Measurements from ENCODE around the gene PGAP2. TPM values are rescaled to one million over a fixed set of nuclear protein-coding genes. Genes with fewer than 3 reads are reported as not detected.
"Not testable (repeated sequence)": the region's sequence is repeated elsewhere in the genome, so short reads cannot be mapped to it uniquely, and the experiment has no call there.

Gene PGAP2
- polyA plus RNA-seq, 1 experiment, result 20.8 TPM

GRCh38 chr11:3810951-3811350 lies 2.6 kb downstream of the PGAP2 start:
- ChIA-PET CTCF (interaction anchor here (0.6 kb wide), 1 partner anchor 20 kb away, joined by 3 read pairs; no protein-coding TSS in a partner anchor), POLR2A (no interaction called here)
- no peak for DNase-seq (ENCODE audit: low read depth, low spot score)
- H3K27me3 ChIP-seq (ENCODE audit: control insufficient read depth, insufficient read depth, low read length), result no peaks in the 10 kb centered on the region
- H3K9me3 ChIP-seq (ENCODE audit: control insufficient read depth, insufficient read depth, low read length), result no peaks in the 10 kb centered on the region
- no peak overlapping the region for H3K27ac ChIP-seq (ENCODE audit: low read depth, low read length)
- no peak overlapping the region for H3K4me3 ChIP-seq (ENCODE audit: low read depth, low read length)
- TF ChIP-seq, protein P1, sequence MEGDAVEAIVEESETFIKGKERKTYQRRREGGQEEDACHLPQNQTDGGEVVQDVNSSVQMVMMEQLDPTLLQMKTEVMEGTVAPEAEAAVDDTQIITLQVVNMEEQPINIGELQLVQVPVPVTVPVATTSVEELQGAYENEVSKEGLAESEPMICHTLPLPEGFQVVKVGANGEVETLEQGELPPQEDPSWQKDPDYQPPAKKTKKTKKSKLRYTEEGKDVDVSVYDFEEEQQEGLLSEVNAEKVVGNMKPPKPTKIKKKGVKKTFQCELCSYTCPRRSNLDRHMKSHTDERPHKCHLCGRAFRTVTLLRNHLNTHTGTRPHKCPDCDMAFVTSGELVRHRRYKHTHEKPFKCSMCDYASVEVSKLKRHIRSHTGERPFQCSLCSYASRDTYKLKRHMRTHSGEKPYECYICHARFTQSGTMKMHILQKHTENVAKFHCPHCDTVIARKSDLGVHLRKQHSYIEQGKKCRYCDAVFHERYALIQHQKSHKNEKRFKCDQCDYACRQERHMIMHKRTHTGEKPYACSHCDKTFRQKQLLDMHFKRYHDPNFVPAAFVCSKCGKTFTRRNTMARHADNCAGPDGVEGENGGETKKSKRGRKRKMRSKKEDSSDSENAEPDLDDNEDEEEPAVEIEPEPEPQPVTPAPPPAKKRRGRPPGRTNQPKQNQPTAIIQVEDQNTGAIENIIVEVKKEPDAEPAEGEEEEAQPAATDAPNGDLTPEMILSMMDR (IDR thresholded peaks at IDR 0.05; ENCODE audit: low read depth, low read length), result no peak

DNA sequence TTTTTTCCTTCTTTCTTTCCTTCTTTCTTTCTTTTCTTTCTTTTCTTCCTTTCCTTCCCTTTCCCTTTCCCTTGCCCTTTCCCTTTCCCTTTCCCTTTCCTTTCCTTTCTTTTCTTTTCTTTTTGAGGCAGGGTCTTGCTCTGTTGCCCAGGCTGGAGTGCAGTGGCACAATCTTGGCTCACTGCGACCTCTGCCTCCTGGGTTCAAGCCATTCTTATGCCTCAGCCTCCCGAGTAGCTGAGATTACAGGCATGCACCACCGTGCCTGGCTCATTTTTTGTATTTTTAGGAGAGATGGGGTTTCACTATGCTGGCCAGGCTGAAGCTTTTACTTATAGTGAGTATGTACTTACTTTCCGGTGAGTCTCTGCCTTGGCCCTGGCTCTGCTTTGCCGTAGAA lies 6.5 kb downstream of the PGAP2 start:
- H3K27me3 ChIP-seq (ENCODE audit: control insufficient read depth, insufficient read depth, low read length); CTCF ChIA-PET; H3K4me3 ChIP-seq (ENCODE audit: low read depth, low read length); H3K9me3 ChIP-seq (ENCODE audit: control insufficient read depth, insufficient read depth, low read length); POLR2A ChIA-PET; DNase-seq (ENCODE audit: low read depth, low spot score); H3K27ac ChIP-seq (ENCODE audit: low read depth, low read length): not testable (repeated sequence)

DNA sequence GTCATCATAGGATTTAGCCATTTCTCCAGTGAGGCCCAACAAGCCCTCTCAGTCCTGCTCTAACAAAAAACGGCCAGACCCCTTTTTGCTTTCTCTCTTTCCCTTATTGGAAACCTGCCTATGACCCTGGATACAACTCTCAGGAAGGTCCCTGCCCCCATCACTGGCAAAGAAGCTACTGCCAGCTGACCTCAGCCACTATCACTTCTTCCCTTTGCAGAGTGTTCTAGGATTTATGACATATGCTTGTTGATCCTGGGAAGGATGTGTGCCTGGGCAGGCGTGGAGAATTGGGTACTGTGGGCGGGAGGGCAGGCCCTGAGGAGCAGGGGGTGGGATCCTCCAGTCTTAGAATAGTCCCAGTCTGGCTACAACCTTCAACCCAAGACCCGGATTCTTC lies 7.5 kb downstream of the PGAP2 start:
- Histone ChIP-seq H3K4me3 (ENCODE audit: low read depth, low read length) (no peak overlapping the region), H3K27me3 (ENCODE audit: control insufficient read depth, insufficient read depth, low read length) (no peaks in the 10 kb centered on the region), H3K9me3 (ENCODE audit: control insufficient read depth, insufficient read depth, low read length) (no peaks in the 10 kb centered on the region), H3K27ac (ENCODE audit: low read depth, low read length) (no peak overlapping the region)
- TF ChIP-seq, protein P1 (IDR thresholded peaks at IDR 0.05; ENCODE audit: low read depth, low read length), result no peak
- ChIA-PET CTCF (interaction anchor here (0.7 to 1.2 kb wide), 2 partner anchors 9 to 26 kb away, joined by 3 to 11 read pairs; no protein-coding TSS in a partner anchor), POLR2A (no interaction called here)
- no peak for DNase-seq (ENCODE audit: low read depth, low spot score)

GRCh38 chr11:3816673-3817072 lies 8.3 kb downstream of the PGAP2 start:
- CTCF ChIA-PET, result interaction anchor here (1.2 kb wide), 1 partner anchor 9 kb away, joined by 11 read pairs; no protein-coding TSS in a partner anchor
- H3K27me3 ChIP-seq (ENCODE audit: control insufficient read depth, insufficient read depth, low read length), result no peaks in the 10 kb centered on the region
- no peak overlapping the region for H3K4me3 ChIP-seq (ENCODE audit: low read depth, low read length)
- POLR2A ChIA-PET, result no interaction called here
- DNase-seq (ENCODE audit: low read depth, low spot score), result no peak
- TF ChIP-seq, protein P1 (IDR thresholded peaks at IDR 0.05; ENCODE audit: low read depth, low read length), result no peak
- H3K27ac ChIP-seq (ENCODE audit: low read depth, low read length), result no peak overlapping the region
- no peaks in the 10 kb centered on the region for H3K9me3 ChIP-seq (ENCODE audit: control insufficient read depth, insufficient read depth, low read length)

DNA sequence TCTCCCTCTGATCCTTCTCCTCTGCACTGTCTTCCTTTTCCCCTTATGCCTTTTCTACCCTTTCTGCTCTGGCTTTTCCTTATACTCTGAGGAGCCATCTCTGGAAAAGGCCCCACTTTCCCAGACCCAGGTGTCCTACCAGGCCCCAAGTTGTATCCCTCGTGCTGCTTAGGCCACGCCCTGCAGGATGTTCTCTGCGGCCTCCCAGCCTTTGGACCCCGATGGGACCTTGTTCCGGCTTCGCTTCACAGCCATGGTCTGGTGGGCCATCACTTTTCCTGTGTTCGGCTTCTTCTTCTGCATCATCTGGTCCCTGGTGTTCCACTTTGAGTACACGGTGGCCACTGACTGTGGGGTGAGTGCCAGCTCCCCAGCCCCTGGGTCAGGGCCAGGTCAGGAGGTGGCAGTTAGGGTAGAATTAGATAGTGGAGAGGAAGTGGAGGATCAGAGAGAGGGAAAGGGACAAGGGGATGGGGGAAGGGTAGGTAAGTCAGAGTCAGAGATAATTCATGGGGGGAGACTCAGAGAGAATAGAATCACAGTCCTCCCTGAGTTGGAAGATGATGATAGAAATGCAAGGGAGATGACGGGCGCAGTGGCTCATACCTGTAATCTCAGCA lies 8.9 kb downstream of the PGAP2 start:
- TF ChIP-seq, protein P1 (IDR thresholded peaks at IDR 0.05; ENCODE audit: low read depth, low read length), result no peak
- CTCF ChIA-PET, result interaction anchor here (1.2 kb wide), 1 partner anchor 10 kb away, joined by 5 read pairs; no protein-coding TSS in a partner anchor
- no peaks in the 10 kb centered on the region for H3K9me3 ChIP-seq (ENCODE audit: control insufficient read depth, insufficient read depth, low read length)
- H3K4me3 ChIP-seq (ENCODE audit: low read depth, low read length), result no peak overlapping the region
- POLR2A ChIA-PET, result no interaction called here
- DNase-seq (ENCODE audit: low read depth, low spot score), result no peak
- no peak overlapping the region for H3K27ac ChIP-seq (ENCODE audit: low read depth, low read length)
- H3K27me3 ChIP-seq (ENCODE audit: control insufficient read depth, insufficient read depth, low read length), result no peaks in the 10 kb centered on the region
